HG02981 (cell line): ENCODE data around the gene GNL3.
"Not testable (repeated sequence)": the region's sequence is repeated elsewhere in the genome, so short reads cannot be mapped to it uniquely, and the experiment has no call there.

ENCODE experiments used
- ATAC-seq: cut with Tn5 transposase; IDR thresholded peaks from one replicate; pipeline ENCODE4 v1.9.1; 2021; ENCODE audit warnings: mild to moderate bottlenecking, moderate library complexity; ENCODE audit not compliant: unreplicated experiment

The GNL3 gene, protein sequence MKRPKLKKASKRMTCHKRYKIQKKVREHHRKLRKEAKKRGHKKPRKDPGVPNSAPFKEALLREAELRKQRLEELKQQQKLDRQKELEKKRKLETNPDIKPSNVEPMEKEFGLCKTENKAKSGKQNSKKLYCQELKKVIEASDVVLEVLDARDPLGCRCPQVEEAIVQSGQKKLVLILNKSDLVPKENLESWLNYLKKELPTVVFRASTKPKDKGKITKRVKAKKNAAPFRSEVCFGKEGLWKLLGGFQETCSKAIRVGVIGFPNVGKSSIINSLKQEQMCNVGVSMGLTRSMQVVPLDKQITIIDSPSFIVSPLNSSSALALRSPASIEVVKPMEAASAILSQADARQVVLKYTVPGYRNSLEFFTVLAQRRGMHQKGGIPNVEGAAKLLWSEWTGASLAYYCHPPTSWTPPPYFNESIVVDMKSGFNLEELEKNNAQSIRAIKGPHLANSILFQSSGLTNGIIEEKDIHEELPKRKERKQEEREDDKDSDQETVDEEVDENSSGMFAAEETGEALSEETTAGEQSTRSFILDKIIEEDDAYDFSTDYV

DNA sequence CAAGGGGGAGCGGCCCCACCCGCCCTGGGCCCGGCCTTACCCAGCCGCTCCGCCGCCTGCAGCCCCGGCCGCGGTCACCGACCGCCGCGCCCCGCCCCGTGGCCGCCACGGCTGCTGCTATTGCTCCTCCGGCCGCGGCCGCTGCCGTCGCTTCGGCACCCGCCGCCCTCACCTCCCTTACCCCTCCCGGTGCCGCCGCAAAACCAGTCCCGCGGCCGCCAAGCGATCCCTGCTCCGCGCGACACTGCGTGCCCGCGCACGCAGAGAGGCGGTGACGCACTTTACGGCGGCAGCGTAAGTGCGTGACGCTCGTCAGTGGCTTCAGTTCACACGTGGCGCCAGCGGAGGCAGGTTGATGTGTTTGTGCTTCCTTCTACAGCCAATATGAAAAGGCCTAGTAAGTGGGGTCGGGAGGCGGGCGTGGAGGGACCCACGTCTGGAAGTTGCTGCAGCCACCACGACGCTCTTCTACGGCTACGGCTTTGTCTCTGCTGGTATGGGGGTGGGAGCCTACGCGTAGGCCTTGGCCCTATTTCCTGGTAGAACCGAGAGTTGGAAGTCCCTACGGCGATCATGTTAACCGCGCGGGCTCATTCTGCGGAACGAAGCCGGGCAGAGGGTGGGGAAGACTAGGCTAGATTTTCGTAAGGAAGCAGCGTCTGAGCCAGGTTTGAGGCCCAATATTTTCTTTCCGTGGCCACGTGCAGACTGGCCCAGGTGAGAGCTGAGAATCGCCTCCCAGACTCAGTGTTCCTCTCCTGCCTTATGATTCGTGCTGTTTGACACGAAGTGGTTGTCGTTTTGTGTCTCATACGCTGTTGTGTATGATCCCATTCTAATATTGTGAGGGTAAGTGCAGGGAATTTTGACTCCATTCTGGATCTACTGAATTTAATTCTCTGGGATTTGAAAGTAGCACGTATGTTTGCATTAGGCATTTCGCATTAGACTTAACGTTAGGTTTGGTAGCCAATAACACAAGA is at the start of gene GNL3, which contains the start of gene PBRM1:
GNL3 (plus strand) TSS at position 324 of the 983 bp plus-strand sequence; CDS start at position 385, 61 bp downstream.
PBRM1 (minus strand) TSS at position 205 of the 983 bp plus-strand sequence.
- peak; percentile 67 for ATAC-seq

DNA sequence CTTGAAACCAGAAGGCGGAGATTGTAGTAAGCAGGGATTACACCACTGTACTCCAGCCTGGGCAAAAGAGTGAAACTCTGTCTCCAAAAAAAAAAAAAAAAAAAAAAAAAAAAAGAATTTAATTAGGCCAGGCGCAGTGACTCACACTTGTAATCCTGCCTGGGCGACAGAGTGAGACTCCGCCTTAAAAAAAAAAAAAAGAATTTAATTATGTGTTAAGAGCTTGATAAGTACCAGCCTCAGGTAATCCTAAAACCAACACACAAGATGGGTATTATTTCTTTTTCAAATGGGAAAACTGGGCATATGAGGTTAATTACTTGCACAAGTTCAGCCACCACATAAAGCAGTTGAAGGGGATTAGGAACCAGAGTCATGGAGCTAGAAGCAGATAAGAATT is 49.2 kb upstream of the GNL3 start:
- ATAC-seq = no peak

DNA sequence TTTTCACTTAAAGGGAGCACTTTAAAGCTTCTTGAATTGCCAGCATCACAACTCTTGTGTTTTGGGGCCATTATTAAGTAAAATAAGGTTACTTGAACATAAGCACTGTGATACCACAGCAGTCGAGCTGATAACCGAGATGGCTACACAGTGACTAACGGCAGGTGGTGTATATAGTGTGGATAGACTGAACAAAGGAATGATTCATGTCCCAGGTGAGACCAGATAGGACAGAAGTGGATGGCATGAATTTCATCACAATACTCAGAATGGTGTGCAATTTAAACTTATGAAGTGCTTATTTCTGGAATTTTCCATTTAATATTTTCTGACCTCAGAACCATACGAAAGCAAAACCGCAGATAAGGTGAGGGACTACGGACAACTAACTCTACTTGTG is 40.3 kb upstream of the GNL3 start:
- no peak for ATAC-seq

DNA sequence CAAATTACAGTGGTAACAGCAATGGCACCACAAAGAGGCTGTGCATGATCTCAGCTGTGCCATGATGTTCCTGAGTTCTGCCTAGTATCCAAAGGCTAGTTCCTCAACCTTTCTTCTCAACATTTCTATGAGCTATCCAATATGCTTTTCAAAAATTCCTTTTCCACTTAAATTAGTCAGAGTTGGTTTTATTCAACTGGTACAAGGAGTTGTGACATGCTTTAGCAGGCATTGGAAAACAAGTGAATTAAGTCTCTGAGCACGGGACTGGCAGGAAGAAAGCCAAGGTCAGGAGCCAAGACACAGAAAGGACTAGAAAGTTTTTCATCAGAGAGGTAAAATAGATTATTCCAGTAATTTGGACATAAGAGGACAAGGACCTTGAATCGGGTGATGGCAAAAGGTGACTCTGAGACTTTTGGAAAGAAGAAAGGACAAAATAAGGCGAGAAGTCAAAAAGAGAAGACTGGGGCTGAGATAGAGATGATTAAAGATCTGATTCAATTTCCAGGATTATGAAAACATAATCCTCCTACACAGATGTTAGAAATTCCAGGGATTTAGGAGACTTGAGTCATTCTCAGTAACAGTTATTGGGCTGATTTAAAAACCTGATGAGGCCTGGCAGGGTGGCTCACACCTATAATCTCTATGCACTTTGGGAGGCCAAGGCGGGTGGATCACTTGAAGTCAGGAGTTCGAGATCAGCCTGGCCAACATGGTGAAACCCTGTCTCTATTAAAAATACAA is 36.2 kb upstream of the GNL3 start:
- no peak for ATAC-seq

DNA sequence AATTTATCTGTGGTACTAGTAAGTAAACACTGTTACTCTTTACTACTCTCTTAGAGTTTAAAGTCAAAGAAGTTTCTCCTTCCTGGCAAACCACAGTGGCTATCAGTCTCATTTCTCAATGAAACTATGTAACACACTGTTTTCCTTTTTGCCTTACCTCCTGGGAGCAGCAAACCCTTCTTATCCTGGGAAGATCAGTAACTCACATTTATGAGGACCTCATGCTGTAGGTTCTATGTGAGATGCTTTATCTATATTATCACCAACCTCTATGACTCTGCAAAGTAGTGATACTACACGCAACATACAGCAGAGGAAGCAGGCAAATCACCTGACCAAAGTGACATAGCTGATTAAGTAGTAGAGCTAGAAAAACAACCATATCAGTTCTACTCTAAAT is 35.4 kb upstream of the GNL3 start:
- no peak for ATAC-seq

DNA sequence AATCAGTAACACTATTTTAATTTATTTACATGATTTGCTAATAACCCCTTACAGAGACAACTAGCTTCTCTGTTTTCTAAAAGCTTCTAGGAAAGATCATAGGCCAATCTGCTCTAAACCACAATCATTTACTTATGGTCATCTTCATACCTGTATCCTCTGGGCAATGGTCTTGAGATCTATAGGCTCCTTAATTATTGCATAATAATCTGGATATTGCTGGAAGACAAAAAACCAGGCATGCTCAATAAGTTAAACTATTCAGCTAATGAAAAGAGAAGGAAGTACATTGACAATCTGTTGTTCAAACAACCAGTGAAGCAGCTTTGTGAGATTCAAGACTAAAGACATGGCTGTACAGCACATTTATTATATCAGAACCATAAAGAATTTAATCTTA is 34.2 kb upstream of the GNL3 start:
- ATAC-seq = no peak

DNA sequence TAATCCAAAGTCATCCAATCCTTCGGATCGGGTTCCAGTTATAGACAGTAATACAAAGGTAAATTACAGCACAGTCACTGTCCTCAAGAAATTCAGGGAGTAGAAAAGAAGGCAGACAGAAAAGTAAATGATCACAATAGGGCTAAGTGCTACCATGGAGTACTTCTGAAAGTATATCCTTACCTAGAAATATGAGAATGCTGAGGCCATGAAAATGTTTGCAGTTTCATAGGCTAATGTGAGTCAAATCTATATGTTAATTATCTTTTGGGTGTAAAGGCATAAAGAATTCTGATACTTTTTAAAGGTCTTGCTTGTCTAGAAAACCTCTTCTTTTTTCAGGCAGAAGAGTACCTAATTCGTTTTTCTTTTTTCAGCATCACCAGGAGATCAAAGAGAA is 29.9 kb upstream of the GNL3 start:
- ATAC-seq = no peak

DNA sequence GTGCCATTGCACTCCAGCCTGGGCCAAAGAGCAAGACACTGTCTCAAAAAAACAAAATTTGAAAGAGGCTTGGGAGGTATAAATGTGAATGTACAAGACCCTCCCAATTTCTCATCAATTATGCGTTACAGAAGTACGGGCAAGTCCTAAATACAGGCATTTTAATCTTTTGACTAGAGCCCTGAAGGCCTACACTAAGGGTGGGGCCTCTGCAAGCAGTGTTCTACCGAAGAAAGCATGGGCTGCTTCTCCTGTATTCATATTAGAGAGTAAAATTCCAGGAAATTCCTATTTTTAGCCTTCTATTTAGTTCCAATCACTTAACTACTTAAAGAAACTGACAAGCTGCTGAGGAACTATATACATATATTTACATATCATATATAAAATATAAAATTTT is 25.8 kb upstream of the GNL3 start:
- no peak for ATAC-seq

DNA sequence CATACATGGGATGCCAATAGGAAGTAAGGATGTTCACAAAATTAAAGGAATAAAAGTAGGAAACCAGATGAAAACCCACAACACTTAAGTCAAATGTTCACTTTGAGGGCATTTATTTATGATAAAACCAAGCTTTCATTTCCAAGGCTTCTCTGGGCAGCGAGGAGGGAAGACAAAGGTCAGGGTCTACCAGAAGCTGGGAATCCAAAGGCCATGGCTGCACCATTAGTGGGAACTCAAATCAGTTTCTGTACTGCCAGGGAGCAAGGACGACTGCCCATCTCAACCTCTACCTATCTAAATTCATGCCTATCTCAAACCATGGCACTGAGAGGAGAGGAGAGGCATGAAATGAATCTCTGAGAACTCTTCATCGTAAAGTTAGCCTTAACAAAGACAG is 22.7 kb upstream of the GNL3 start:
- no peak for ATAC-seq

DNA sequence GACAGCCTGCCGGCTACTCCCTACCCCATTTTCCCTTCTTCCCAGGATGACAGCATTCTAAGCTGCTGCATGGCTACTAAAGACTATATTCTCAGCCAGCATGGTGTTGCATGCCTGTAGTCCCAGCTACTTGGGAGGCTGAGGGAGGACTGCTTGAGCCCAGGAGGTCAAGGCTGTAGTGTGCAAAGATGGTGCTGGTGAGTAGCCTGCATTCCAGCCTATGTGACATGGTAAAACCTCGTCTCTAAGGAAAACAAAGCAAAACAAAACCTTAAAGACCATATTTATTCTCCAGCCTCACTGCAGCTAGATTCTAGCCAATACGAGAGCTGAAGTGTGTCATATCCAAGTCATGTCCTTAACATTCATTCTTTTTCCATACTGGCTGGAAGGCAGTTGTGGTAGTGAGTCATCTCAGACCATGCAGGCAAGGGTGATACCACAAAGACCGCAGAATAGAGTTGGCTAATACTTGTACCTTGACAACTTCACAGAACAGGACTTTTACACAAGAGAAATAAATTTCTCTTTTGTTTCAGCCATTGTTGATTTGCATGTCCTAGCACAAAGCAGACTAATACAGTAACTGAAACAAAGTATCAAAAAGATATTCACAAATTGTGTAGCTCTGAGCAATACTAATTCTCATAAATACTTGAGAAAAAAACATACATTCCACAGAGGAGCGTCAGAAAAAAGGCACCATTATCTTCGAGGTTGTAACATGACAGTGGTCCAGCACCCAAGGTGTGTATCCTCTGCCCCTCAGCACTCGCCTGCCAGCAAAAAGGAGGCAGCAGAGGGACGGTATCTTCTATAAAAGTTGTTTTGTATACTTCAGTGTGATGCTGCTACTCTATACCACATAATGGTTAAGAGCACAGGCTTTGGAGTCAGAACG is 15.0 kb upstream of the GNL3 start:
- ATAC-seq = peak; percentile 74

DNA sequence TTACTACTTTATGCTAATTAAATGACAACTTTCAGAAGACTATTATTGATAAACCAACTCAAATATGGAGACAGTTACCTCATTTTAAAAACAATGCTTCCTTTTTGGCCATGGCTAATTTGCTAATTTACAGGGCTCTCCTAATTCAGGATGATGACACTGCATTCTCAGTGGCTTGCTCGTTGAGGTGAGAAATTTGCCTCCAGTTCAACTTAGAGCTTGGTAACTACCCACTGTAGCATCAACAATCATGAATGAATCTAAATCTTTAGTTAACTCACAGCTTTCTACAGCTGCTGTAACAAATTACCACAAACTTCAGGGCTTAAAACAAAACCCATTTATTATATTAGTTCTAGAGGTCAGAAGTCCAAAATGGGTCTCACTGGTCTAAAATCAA is 14.2 kb upstream of the GNL3 start:
- ATAC-seq = no peak

DNA sequence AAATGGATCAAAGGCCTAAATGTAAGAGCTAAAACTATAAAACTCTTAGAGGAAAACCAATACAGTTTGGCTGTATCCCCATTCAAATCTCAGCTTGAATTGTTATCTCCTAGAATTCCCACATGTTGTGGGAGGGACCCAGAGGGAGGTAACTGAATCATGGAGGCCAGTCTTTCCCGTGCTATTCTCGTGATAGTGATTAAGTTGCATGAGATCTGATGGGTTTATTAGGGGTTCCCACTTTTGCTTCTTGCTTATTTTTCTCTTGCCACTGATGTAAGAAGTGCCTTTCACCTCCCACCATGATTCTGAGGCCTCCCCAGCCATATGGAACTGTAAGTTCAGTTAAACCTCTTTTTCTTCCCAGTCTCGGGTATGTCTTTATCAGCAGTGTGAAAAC is 9.6 kb upstream of the GNL3 start:
- not testable (repeated sequence) for ATAC-seq

DNA sequence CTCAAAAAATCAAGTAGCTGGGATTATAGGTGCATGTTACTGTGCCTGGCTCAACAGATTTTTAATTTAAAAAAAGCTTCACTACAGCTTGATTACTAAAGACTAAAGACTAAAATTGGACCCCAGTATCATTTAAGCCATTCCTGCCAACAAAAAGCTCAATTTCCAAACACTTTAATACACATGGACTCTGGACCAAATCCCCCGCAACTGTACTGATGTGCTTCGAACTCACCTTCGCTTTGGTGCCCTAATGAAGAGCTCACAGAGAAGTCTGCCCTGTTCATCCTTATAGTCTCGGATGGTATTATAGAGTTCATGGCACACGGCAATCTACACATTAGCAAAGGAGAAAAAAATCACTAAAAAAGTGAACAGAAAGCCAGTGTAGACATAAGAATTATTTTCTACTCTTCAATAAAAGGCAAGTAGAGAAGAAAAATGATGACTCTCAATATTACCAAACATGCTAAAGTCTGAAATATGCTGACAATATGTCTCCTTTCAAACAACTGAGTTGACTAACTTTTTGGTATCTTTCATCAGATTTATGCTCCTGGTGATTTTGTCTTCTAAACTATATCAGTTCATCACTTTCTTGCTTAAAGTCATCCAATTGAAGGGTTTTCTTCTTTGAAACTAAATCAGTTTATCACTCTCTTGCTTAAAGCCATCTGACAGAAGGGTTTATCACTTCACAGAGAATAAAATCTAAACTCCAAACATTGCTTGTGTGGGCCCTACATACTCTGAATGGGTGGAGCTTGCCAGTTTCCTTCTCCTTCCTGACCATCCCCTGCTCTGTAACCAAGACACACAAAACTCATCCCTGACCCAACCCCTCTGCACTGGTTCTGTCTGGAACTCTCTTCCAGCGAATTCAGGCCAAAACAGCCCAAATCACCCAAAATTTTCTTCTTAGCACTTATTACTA is 7.3 kb upstream of the GNL3 start:
- ATAC-seq = no peak

DNA sequence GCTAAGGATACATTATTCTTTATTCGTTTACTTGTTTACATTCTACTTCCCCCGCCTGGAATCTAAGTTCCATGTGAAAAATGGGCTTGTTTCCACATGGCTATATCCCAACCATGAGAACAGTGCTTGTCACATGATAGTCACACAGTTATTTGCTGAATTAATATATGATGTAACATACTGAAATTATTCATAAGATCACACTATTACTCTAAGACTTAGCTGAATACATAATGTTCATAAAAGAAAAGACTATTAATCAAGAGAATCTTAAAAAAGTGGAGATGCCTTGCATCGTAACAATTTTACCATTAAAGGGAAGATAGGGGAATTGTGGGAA is 6.7 kb upstream of the GNL3 start:
- ATAC-seq = no peak

DNA sequence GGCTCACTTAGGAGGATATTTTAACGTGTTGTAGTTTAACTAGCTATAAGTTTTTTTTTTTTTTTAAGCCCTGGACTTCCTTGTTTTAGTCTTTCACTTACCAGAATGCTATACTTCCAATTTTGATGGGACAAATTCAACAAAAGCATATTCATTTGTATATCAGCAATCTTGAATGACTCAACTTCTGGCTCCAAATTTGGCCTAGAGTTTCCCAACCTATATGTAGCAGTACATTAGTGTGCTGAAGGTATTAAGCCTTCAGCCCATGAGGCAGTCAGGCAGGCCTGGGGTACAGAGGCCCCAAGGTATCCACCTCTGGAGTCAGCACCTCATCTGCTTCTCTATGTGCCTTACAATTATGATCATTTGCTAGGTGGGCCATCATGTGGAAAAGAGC is 6.0 kb upstream of the GNL3 start:
- no peak for ATAC-seq

DNA sequence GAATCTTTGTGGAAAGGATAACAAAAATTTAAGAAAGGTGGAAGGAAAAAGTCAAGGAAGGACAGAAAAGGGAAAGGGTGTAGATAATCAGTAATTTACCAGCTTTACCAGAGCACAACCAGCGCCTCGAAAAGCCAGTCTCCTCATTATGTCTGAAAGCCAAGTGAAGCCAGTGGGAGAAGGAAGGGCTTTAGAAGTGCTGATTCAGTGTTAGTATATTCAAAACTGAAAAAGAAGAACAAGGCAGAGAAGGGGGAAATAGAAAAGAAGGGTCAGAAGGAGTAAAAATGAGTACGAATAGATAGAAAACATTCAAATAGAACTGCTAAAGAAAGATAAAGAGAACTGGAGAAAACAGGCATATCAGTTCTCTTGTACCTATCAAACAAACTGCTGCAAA is 4.2 kb upstream of the GNL3 start:
- no peak for ATAC-seq

DNA sequence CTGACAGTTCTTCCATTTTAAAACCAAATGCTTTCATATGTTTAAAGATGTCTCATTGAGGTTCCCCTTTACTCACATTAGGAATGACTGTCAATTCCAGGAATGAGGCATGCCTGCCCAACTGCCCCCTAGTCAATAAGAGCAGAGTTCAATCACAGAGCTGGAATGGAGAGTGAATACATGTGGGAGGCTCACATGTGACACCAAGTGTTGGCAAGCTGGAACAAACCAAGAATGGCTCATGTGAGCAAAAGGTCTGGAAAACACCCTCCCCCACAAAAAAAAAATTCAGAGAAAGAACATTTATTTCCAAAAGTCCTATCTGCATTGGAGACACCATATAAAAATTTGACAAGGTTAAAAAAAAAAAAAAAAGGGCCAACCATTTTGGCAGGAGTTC is 3.8 kb upstream of the GNL3 start:
- no peak for ATAC-seq

DNA sequence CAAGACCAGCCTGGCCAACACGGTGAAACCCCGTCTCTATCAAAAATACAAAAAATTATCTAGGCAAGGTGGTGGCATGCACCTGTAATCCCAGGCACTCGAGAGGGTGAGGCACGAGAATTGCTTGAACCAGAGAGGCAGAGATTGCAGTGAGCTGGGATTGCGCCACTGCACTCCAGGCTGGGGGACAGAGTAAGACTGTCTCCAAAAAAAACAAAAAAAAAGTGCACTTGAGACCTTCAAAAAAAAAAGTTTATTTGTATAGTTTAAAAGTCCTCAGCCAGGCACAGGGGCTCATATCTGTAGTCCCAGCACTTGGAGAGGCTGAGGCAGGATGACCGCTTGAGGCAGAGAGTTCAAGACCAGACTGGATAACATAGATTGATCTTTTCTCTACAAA is 2.2 kb upstream of the GNL3 start:
- no peak for ATAC-seq

DNA sequence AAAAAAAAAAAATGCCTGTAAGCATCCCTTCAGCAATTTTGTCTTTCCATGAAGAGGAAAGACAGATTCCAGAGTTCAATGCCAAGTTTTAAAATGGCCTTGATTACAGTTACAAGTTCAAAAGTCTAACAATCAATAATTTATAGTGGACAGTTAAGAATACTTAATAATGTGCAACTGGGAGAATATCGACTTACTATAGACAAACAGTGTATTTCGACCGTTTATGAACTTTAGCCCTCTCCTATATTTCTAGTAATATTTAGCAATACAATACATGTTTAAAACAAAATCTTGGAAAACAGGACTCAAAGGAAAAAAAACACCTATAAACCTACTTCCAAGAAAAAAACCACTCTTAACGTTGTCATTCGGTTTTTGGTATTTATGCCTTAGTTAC is 1.6 kb upstream of the GNL3 start:
- ATAC-seq = no peak
